OCI-LY1 (cell line): ENCODE data around the gene GPR45.

Experiments used
- H2AFZ ChIP-seq: fragments of 200-600 bp; sonication (generic), shearing (Covaris generic); 2 replicates; pipeline ENCODE4 v1.6.0; 2014; ENCODE audit warnings: antibody characterized with exemption, mild to moderate bottlenecking, low read length
- H3F3A ChIP-seq: fragments of 200-600 bp; sonication (generic), shearing (Covaris generic); 2 replicates; pipeline ENCODE4 v1.6.0; 2014; ENCODE audit warnings: mild to moderate bottlenecking, antibody characterized with exemption, low read length, moderate library complexity; ENCODE audit not compliant: insufficient read depth
- H3K27ac ChIP-seq: fragments of 200-600 bp; sonication (generic); 2 replicates; pipeline ENCODE4 v1.5.1; 2014; ENCODE audit warnings: low read length, mixed run types, mild to moderate bottlenecking, low read depth; ENCODE audit not compliant: poor library complexity, severe bottlenecking
- H3K27me3 ChIP-seq: fragments of 200-600 bp; sonication (generic); 2 replicates; pipeline ENCODE4 v1.6.0; 2014; ENCODE audit warnings: antibody characterized with exemption, mild to moderate bottlenecking, low read length, moderate library complexity; ENCODE audit not compliant: insufficient read depth
- H3K36me3 ChIP-seq: fragments of 200-600 bp; sonication (generic); 2 replicates; pipeline ENCODE4 v1.6.1; 2014; ENCODE audit warnings: mild to moderate bottlenecking, antibody characterized with exemption, low read length, moderate library complexity, mixed read lengths; ENCODE audit not compliant: insufficient read depth
- H3K4me1 ChIP-seq: fragments of 200-600 bp; sonication (generic); 2 replicates; pipeline ENCODE4 v1.5.1; 2014; ENCODE audit warnings: mild to moderate bottlenecking, low read length, moderate library complexity; ENCODE audit not compliant: insufficient read depth, severe bottlenecking
- H3K4me2 ChIP-seq: fragments of 200-600 bp; sonication (generic), shearing (Covaris generic); 2 replicates; pipeline ENCODE4 v1.6.1; 2014; ENCODE audit warnings: low read length
- H3K4me3 ChIP-seq: fragments of 200-600 bp; sonication (generic); 2 replicates; pipeline ENCODE4 v1.5.1; 2014; ENCODE audit warnings: low read length, low read depth, mild to moderate bottlenecking, mixed read lengths; ENCODE audit not compliant: poor library complexity, severe bottlenecking
- H3K79me2 ChIP-seq: fragments of 200-600 bp; shearing (Covaris generic); 2 replicates; pipeline ENCODE4 v1.6.1; 2016; ENCODE audit warnings: mixed run types, low read length, mixed read lengths; ENCODE audit not compliant: insufficient read depth
- H3K9ac ChIP-seq: fragments of 200-600 bp; sonication (generic), shearing (Covaris generic); 2 replicates; pipeline ENCODE4 v1.6.1; 2014; ENCODE audit warnings: mild to moderate bottlenecking, low read length, mixed read lengths
- H3K9me2 ChIP-seq: fragments of 200-600 bp; sonication (generic), shearing (Covaris generic); 2 replicates; pipeline ENCODE4 v1.6.1; 2014; ENCODE audit warnings: low read depth, mild to moderate bottlenecking, low read length, mixed read lengths
- H3K9me3 ChIP-seq: fragments of 200-600 bp; shearing (Covaris generic); 2 replicates; pipeline ENCODE4 v1.6.1; 2014; ENCODE audit warnings: low read length, mixed read lengths
- H4K20me1 ChIP-seq: fragments of 200-600 bp; sonication (generic), shearing (Covaris generic); 2 replicates; pipeline ENCODE4 v1.6.0; 2016; ENCODE audit warnings: mild to moderate bottlenecking, low read length; ENCODE audit not compliant: insufficient read depth
- CTCF ChIP-seq: fragments of 200-600 bp; sonication (generic), shearing (Covaris generic); IDR thresholded peaks from 2 replicates; pipeline ENCODE4 v1.5.1; 2017; ENCODE audit warnings: mild to moderate bottlenecking, antibody characterized with exemption, low read length, moderate library complexity, mixed read lengths
- EZH2 ChIP-seq: fragments of 200-600 bp; sonication (generic), shearing (Covaris generic); IDR thresholded peaks from 2 replicates; pipeline ENCODE4 v1.8.0; 2017; ENCODE audit warnings: borderline replicate concordance, mixed run types, mild to moderate bottlenecking, antibody characterized with exemption, low read length, moderate library complexity, mixed read lengths

GPR45 gene

GRCh38 chr2:105242286-105242993, 897 bp downstream of the GPR45 start:
- Histone ChIP-seq H3K79me2 (no peaks in the 10 kb centered on the region), H3K36me3 (no peaks in the 10 kb centered on the region), H3K4me3 (no peak overlapping the region), H3K9ac (no peak overlapping the region), H3K9me2 (no peaks in the 10 kb centered on the region), H4K20me1 (no peaks in the 10 kb centered on the region), H3K9me3 (no peaks in the 10 kb centered on the region), H3K4me1 (no peaks in the 10 kb centered on the region), H3F3A (no peaks in the 10 kb centered on the region), H3K27me3 (no peaks in the 10 kb centered on the region), H2AFZ (no peak overlapping the region), H3K27ac (no peak overlapping the region), H3K4me2 (no peak overlapping the region)
- TF ChIP-seq EZH2, result no peak
- TF ChIP-seq CTCF, result no peak

- Histone ChIP-seq H3K4me3 (no peak overlapping the region), H3K36me3 (no peaks in the 10 kb centered on the region), H2AFZ (no peak overlapping the region), H3K27ac (no peak overlapping the region), H3K79me2 (no peaks in the 10 kb centered on the region), H3K4me1 (no peaks in the 10 kb centered on the region), H3F3A (no peaks in the 10 kb centered on the region), H3K27me3 (no peaks in the 10 kb centered on the region), H3K9me3 (no peaks in the 10 kb centered on the region), H3K9me2 (no peaks in the 10 kb centered on the region), H3K4me2 (no peak overlapping the region), H4K20me1 (no peaks in the 10 kb centered on the region), H3K9ac (no peak overlapping the region)
- TF ChIP-seq EZH2 (no peak), CTCF (peak; percentile 52)
Observed at GRCh38 chr2:105243961-105244360, 2.4 kb downstream of the GPR45 start.

- no peaks in the 10 kb centered on the region for H3K9me2 ChIP-seq
- no peaks in the 10 kb centered on the region for H3K4me1 ChIP-seq
- H3K27ac ChIP-seq, result no peak overlapping the region
- no peak for TF ChIP-seq CTCF
- TF ChIP-seq EZH2, result no peak
- no peaks in the 10 kb centered on the region for H3K36me3 ChIP-seq
- H3K4me3 ChIP-seq, result no peak overlapping the region
- no peaks in the 10 kb centered on the region for H3F3A ChIP-seq
- no peaks in the 10 kb centered on the region for H3K27me3 ChIP-seq
- no peaks in the 10 kb centered on the region for H3K9me3 ChIP-seq
- H3K79me2 ChIP-seq, result no peaks in the 10 kb centered on the region
- no peak overlapping the region for H3K4me2 ChIP-seq
- no peak overlapping the region for H3K9ac ChIP-seq
- H4K20me1 ChIP-seq, result no peaks in the 10 kb centered on the region
- no peak overlapping the region for H2AFZ ChIP-seq
Observed at GRCh38 chr2:105244451-105244850, 2.9 kb downstream of the GPR45 start.
